ENCODE results near the gene LRP8.

The LRP8 gene

DNA sequence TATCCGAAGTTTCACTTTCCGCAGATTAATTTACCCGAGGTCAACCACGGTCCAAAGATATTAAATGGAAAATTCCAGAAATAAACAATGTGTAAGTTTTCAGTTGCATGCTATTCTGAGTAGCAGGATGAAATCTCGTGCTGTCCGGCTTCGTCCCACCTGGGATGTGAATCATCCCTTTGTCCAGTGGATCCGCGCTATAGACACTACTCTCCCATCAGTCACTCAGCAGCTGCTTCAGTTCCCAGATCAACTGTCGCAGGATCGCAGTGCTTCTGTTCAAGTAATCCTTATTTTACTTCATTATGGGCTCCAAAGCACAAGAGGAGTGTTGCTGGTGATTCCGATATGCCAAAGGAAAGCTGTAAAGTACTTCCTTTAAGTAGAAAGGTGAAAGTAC is 8.3 kb upstream of the LRP8 start:
- Histone ChIP-seq H3K4me3 (ENCODE audit: low read length, poor library complexity, severe bottlenecking) (no peak overlapping the region), H2AFZ (ENCODE audit: low read length) (no peak overlapping the region), H3K9me2 (replicated peaks; ENCODE audit: low read depth, low read length) (no peaks in the 10 kb centered on the region), H3K9me3 (ENCODE audit: insufficient read depth, low read depth, low read length) (no peaks in the 10 kb centered on the region), H3F3A (ENCODE audit: low read depth) (no peaks in the 10 kb centered on the region), H3K79me2 (ENCODE audit: insufficient read depth, low read length) (no peaks in the 10 kb centered on the region), H3K4me1 (ENCODE audit: insufficient read depth, low read length, poor library complexity, severe bottlenecking) (no peaks in the 10 kb centered on the region), H3K27me3 (ENCODE audit: insufficient read depth, low read length, poor library complexity, severe bottlenecking) (no peaks in the 10 kb centered on the region), H3K4me2 (ENCODE audit: low read depth, low read length, poor library complexity, severe bottlenecking) (no peak overlapping the region), H3K9ac (ENCODE audit: low read depth, low read length, poor library complexity, severe bottlenecking) (no peak overlapping the region), H4K20me1 (ENCODE audit: insufficient read depth, low read length, poor library complexity, severe bottlenecking) (no peaks in the 10 kb centered on the region), H3K36me3 (ENCODE audit: insufficient read depth, low read length) (no peaks in the 10 kb centered on the region)
- no peak for TF ChIP-seq EZH2phosphoT487 (IDR thresholded peaks at IDR 0.05; ENCODE audit: borderline replicate concordance)
- TF ChIP-seq, protein P1, sequence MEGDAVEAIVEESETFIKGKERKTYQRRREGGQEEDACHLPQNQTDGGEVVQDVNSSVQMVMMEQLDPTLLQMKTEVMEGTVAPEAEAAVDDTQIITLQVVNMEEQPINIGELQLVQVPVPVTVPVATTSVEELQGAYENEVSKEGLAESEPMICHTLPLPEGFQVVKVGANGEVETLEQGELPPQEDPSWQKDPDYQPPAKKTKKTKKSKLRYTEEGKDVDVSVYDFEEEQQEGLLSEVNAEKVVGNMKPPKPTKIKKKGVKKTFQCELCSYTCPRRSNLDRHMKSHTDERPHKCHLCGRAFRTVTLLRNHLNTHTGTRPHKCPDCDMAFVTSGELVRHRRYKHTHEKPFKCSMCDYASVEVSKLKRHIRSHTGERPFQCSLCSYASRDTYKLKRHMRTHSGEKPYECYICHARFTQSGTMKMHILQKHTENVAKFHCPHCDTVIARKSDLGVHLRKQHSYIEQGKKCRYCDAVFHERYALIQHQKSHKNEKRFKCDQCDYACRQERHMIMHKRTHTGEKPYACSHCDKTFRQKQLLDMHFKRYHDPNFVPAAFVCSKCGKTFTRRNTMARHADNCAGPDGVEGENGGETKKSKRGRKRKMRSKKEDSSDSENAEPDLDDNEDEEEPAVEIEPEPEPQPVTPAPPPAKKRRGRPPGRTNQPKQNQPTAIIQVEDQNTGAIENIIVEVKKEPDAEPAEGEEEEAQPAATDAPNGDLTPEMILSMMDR (conservative IDR thresholded peaks at IDR 0.05; ENCODE audit: low read length), result no peak

DNA sequence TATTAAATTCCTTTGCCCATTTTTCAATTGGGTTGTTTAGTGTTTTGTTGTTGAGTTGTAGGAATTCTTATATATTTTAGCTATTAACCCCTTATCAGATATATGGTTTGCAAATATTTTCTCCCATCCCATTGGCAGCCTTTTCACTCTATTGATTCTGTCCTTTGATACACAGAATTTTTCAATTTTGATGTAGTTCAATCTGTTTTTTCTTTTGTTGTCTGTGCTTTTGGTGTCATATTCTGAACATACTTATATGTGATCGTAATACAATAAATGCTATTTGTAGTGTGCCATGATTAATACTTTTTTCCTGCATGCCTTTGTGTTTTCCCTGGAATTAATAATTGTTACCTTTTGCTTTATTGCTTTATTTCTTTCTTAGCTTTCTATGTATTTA is 7.8 kb upstream of the LRP8 start:
- H3F3A ChIP-seq (ENCODE audit: low read depth), result no peaks in the 10 kb centered on the region
- no peaks in the 10 kb centered on the region for H3K4me1 ChIP-seq (ENCODE audit: insufficient read depth, low read length, poor library complexity, severe bottlenecking)
- H3K4me3 ChIP-seq (ENCODE audit: low read length, poor library complexity, severe bottlenecking), result no peak overlapping the region
- TF ChIP-seq, protein P1 (conservative IDR thresholded peaks at IDR 0.05; ENCODE audit: low read length), result no peak
- no peak for TF ChIP-seq EZH2phosphoT487 (IDR thresholded peaks at IDR 0.05; ENCODE audit: borderline replicate concordance)
- no peak overlapping the region for H2AFZ ChIP-seq (ENCODE audit: low read length)
- H3K9me3 ChIP-seq (ENCODE audit: insufficient read depth, low read depth, low read length), result no peaks in the 10 kb centered on the region
- no peaks in the 10 kb centered on the region for H3K27me3 ChIP-seq (ENCODE audit: insufficient read depth, low read length, poor library complexity, severe bottlenecking)
- H3K79me2 ChIP-seq (ENCODE audit: insufficient read depth, low read length), result no peaks in the 10 kb centered on the region
- H3K9ac ChIP-seq (ENCODE audit: low read depth, low read length, poor library complexity, severe bottlenecking), result no peak overlapping the region
- H3K9me2 ChIP-seq (replicated peaks; ENCODE audit: low read depth, low read length), result no peaks in the 10 kb centered on the region
- no peaks in the 10 kb centered on the region for H4K20me1 ChIP-seq (ENCODE audit: insufficient read depth, low read length, poor library complexity, severe bottlenecking)
- no peaks in the 10 kb centered on the region for H3K36me3 ChIP-seq (ENCODE audit: insufficient read depth, low read length)
- H3K4me2 ChIP-seq (ENCODE audit: low read depth, low read length, poor library complexity, severe bottlenecking), result no peak overlapping the region

DNA sequence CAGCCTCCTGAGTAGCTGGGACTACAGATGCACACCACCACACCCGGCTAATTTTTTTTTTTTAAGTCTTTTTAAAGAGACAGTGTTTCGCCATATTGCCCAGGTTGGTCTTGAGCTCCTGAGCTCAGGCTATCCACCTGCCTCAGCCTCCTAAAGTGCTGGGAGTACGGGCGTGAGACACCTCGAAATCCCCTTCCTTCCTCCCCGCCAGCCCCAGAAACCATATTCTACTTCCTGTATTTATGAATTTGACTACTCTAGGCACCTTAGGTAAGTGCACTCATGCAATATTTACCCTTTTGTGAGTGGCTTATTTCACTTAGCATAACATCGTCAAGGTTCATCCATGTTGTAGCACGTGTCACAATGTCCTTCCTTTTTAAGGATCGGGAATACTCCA is 6.9 kb upstream of the LRP8 start:
- Histone ChIP-seq H3K9me3 (ENCODE audit: insufficient read depth, low read depth, low read length) (no peaks in the 10 kb centered on the region), H3K9ac (ENCODE audit: low read depth, low read length, poor library complexity, severe bottlenecking) (no peak overlapping the region), H3K79me2 (ENCODE audit: insufficient read depth, low read length) (no peaks in the 10 kb centered on the region), H3K4me2 (ENCODE audit: low read depth, low read length, poor library complexity, severe bottlenecking) (no peak overlapping the region), H3K27me3 (ENCODE audit: insufficient read depth, low read length, poor library complexity, severe bottlenecking) (no peaks in the 10 kb centered on the region), H3F3A (ENCODE audit: low read depth) (no peaks in the 10 kb centered on the region), H3K4me3 (ENCODE audit: low read length, poor library complexity, severe bottlenecking) (no peak overlapping the region), H2AFZ (ENCODE audit: low read length) (peak overlapping the region; percentile 55; the same call in 1 of the 2 replicates), H3K36me3 (ENCODE audit: insufficient read depth, low read length) (no peaks in the 10 kb centered on the region), H3K4me1 (ENCODE audit: insufficient read depth, low read length, poor library complexity, severe bottlenecking) (no peaks in the 10 kb centered on the region), H3K9me2 (replicated peaks; ENCODE audit: low read depth, low read length) (no peaks in the 10 kb centered on the region), H4K20me1 (ENCODE audit: insufficient read depth, low read length, poor library complexity, severe bottlenecking) (no peaks in the 10 kb centered on the region)
- TF ChIP-seq, protein P1 (conservative IDR thresholded peaks at IDR 0.05; ENCODE audit: low read length), result no peak
